HepG2 (cell line): ENCODE data around the gene ISLR2.

Experiments
- RAD21 ChIP-seq: fragments of 450-650 bp; formaldehyde crosslinking; IDR thresholded peaks from 2 replicates; pipeline ENCODE4 v1.5.0; 2020; ENCODE audit warnings: mild to moderate bottlenecking
- SNRNP70 ChIP-seq: fragments of 200-400 bp; formaldehyde crosslinking; IDR thresholded peaks from 2 replicates; pipeline ENCODE4 v1.6.1; 2017; ENCODE audit warnings: mild to moderate bottlenecking, low read depth, low read length, moderate library complexity
- ZKSCAN1 ChIP-seq: fragments of 150-350 bp; IDR thresholded peaks from 2 replicates; pipeline ENCODE4 v1.6.1; 2014; ENCODE audit warnings: low read length
- ZNF24 ChIP-seq: fragments of 450-650 bp; IDR thresholded peaks from 2 replicates; pipeline ENCODE4 v1.6.1; 2017; ENCODE audit warnings: antibody characterized with exemption, mild to moderate bottlenecking
- TF ChIP-seq, protein P1 (sequence below): sonication (generic); formaldehyde crosslinking; IDR thresholded peaks from 2 replicates; pipeline ENCODE4 v1.5.0; 2020; ENCODE audit warnings: mild to moderate bottlenecking, missing genetic modification reagents, moderate library complexity
- TF ChIP-seq, protein P2 (sequence below), 2 experiments: IDR thresholded peaks; 2 replicates each; pipeline ENCODE4 v1.6.1; 2011 to 2012; ENCODE audit warnings: low read length in 2 of 2, borderline replicate concordance in 1 of 2, low read depth in 1 of 2, mild to moderate bottlenecking in 1 of 2, moderate library complexity in 1 of 2
- TF ChIP-seq, protein P3 (sequence below): sonication (generic); formaldehyde crosslinking; IDR thresholded peaks from 2 replicates; pipeline ENCODE4 v1.4.0; 2020; ENCODE audit warnings: low read depth, mild to moderate bottlenecking, missing genetic modification reagents
- TF ChIP-seq, protein P4 (sequence below): IDR thresholded peaks from 2 replicates; pipeline ENCODE4 v1.6.1; 2016; ENCODE audit warnings: missing compliant biosample characterization, missing genetic modification reagents, borderline replicate concordance
- TF ChIP-seq, protein P5 (sequence below): sonication (generic); formaldehyde crosslinking; IDR thresholded peaks from 2 replicates; pipeline ENCODE4 v1.5.1; 2020; ENCODE audit warnings: missing genetic modification reagents, mild to moderate bottlenecking, borderline replicate concordance
- TF ChIP-seq, protein P6 (sequence below): sonication (generic); formaldehyde crosslinking; IDR thresholded peaks from 2 replicates; pipeline ENCODE4 v1.5.0; 2020; ENCODE audit warnings: mild to moderate bottlenecking, missing genetic modification reagents

DNA sequence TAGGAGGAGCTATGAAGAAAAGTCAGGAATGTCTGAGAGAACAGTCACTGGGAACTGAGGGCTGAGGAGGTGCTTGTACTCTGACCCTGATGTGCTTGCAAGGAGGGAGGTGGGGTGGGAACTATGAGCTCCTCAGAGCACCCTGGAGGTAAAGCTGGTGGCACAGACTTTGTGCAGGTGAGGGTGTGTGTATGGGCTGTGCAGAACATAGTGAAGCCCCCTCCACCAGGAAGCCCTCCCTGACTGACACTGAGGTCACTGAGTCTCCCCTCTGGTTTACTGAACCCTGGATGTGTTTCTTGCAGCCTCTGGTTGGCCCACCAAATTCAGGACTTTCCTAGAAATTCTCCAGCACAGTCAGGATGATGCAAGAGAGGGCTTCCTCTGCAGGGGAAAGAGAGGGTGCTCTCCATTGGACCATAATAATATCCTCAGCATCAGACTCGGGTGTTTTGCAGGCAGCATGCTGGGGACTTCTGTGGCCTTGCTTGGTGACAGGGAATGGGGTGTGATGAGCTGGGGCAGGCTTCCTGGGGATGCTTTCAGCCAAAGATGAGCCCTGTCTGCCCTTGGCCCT is 41.7 kb downstream of the ISLR2 start:
- TF ChIP-seq, protein P1, sequence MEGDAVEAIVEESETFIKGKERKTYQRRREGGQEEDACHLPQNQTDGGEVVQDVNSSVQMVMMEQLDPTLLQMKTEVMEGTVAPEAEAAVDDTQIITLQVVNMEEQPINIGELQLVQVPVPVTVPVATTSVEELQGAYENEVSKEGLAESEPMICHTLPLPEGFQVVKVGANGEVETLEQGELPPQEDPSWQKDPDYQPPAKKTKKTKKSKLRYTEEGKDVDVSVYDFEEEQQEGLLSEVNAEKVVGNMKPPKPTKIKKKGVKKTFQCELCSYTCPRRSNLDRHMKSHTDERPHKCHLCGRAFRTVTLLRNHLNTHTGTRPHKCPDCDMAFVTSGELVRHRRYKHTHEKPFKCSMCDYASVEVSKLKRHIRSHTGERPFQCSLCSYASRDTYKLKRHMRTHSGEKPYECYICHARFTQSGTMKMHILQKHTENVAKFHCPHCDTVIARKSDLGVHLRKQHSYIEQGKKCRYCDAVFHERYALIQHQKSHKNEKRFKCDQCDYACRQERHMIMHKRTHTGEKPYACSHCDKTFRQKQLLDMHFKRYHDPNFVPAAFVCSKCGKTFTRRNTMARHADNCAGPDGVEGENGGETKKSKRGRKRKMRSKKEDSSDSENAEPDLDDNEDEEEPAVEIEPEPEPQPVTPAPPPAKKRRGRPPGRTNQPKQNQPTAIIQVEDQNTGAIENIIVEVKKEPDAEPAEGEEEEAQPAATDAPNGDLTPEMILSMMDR = no peak
- TF ChIP-seq, protein P2, sequence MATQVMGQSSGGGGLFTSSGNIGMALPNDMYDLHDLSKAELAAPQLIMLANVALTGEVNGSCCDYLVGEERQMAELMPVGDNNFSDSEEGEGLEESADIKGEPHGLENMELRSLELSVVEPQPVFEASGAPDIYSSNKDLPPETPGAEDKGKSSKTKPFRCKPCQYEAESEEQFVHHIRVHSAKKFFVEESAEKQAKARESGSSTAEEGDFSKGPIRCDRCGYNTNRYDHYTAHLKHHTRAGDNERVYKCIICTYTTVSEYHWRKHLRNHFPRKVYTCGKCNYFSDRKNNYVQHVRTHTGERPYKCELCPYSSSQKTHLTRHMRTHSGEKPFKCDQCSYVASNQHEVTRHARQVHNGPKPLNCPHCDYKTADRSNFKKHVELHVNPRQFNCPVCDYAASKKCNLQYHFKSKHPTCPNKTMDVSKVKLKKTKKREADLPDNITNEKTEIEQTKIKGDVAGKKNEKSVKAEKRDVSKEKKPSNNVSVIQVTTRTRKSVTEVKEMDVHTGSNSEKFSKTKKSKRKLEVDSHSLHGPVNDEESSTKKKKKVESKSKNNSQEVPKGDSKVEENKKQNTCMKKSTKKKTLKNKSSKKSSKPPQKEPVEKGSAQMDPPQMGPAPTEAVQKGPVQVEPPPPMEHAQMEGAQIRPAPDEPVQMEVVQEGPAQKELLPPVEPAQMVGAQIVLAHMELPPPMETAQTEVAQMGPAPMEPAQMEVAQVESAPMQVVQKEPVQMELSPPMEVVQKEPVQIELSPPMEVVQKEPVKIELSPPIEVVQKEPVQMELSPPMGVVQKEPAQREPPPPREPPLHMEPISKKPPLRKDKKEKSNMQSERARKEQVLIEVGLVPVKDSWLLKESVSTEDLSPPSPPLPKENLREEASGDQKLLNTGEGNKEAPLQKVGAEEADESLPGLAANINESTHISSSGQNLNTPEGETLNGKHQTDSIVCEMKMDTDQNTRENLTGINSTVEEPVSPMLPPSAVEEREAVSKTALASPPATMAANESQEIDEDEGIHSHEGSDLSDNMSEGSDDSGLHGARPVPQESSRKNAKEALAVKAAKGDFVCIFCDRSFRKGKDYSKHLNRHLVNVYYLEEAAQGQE (IDR thresholded peaks at IDR 0.05; ENCODE audit: borderline replicate concordance in 1 of 2, low read depth in 1 of 2, low read length in 2 of 2) = no peak
- TF ChIP-seq, protein P3, sequence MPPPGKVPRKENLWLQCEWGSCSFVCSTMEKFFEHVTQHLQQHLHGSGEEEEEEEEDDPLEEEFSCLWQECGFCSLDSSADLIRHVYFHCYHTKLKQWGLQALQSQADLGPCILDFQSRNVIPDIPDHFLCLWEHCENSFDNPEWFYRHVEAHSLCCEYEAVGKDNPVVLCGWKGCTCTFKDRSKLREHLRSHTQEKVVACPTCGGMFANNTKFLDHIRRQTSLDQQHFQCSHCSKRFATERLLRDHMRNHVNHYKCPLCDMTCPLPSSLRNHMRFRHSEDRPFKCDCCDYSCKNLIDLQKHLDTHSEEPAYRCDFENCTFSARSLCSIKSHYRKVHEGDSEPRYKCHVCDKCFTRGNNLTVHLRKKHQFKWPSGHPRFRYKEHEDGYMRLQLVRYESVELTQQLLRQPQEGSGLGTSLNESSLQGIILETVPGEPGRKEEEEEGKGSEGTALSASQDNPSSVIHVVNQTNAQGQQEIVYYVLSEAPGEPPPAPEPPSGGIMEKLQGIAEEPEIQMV = no peak
- TF ChIP-seq, protein P4, sequence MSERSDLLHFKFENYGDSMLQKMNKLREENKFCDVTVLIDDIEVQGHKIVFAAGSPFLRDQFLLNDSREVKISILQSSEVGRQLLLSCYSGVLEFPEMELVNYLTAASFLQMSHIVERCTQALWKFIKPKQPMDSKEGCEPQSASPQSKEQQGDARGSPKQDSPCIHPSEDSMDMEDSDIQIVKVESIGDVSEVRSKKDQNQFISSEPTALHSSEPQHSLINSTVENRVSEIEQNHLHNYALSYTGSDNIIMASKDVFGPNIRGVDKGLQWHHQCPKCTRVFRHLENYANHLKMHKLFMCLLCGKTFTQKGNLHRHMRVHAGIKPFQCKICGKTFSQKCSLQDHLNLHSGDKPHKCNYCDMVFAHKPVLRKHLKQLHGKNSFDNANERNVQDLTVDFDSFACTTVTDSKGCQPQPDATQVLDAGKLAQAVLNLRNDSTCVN = no peak
- TF ChIP-seq ZNF24 (no peak), RAD21 (CRISPR knock-in tag) (no peak), ZKSCAN1 (no peak), SNRNP70 (no peak)
- TF ChIP-seq, protein P5, sequence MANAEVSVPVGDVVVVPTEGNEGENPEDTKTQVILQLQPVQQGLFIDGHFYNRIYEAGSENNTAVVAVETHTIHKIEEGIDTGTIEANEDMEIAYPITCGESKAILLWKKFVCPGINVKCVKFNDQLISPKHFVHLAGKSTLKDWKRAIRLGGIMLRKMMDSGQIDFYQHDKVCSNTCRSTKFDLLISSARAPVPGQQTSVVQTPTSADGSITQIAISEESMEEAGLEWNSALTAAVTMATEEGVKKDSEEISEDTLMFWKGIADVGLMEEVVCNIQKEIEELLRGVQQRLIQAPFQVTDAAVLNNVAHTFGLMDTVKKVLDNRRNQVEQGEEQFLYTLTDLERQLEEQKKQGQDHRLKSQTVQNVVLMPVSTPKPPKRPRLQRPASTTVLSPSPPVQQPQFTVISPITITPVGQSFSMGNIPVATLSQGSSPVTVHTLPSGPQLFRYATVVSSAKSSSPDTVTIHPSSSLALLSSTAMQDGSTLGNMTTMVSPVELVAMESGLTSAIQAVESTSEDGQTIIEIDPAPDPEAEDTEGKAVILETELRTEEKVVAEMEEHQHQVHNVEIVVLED (CRISPR knock-in tag) = no peak
- TF ChIP-seq, protein P6, sequence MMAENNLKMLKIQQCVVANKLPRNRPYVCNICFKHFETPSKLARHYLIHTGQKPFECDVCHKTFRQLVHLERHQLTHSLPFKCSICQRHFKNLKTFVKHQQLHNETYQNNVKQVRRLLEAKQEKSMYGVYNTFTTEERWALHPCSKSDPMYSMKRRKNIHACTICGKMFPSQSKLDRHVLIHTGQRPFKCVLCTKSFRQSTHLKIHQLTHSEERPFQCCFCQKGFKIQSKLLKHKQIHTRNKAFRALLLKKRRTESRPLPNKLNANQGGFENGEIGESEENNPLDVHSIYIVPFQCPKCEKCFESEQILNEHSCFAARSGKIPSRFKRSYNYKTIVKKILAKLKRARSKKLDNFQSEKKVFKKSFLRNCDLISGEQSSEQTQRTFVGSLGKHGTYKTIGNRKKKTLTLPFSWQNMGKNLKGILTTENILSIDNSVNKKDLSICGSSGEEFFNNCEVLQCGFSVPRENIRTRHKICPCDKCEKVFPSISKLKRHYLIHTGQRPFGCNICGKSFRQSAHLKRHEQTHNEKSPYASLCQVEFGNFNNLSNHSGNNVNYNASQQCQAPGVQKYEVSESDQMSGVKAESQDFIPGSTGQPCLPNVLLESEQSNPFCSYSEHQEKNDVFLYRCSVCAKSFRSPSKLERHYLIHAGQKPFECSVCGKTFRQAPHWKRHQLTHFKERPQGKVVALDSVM (CRISPR knock-in tag) = no peak
